H9 (cell line): Measurements from ENCODE around the gene ASCC1. TPM values are rescaled to one million over a fixed set of nuclear protein-coding genes. Genes with fewer than 3 reads are reported as not detected.

Experiments used
- DNase-seq: peaks from one replicate; pipeline ENCODE4 v3.0.0-alpha.2; 2017
- H2AFZ ChIP-seq: one replicate; pipeline ENCODE4 v1.6.1; 2013; ENCODE audit warnings: mild to moderate bottlenecking, low read length, control low read depth, moderate library complexity
- H2AK5ac ChIP-seq: 2 replicates; pipeline ENCODE4 v1.6.1; 2013; ENCODE audit warnings: low read length, control low read depth, mixed read lengths; ENCODE audit not compliant: insufficient read length
- H2BK120ac ChIP-seq: one replicate; pipeline ENCODE4 v1.6.1; 2013; ENCODE audit warnings: low read depth, mild to moderate bottlenecking, low read length, control low read depth, inconsistent platforms; ENCODE audit not compliant: poor library complexity, severe bottlenecking
- H2BK12ac ChIP-seq: 2 replicates; pipeline ENCODE4 v1.6.1; 2013; ENCODE audit warnings: low read length, control low read depth, mixed read lengths, low read depth; ENCODE audit not compliant: insufficient read length
- H2BK15ac ChIP-seq: 2 replicates; pipeline ENCODE4 v1.6.1; 2013; ENCODE audit warnings: low read depth, low read length, control low read depth
- H2BK20ac ChIP-seq: one replicate; pipeline ENCODE4 v1.6.1; 2013; ENCODE audit warnings: low read depth, mild to moderate bottlenecking, low read length, control low read depth, inconsistent platforms; ENCODE audit not compliant: poor library complexity, severe bottlenecking
- H2BK5ac ChIP-seq: 2 replicates; pipeline ENCODE4 v1.6.1; 2013; ENCODE audit warnings: low read length, control low read depth, mixed read lengths; ENCODE audit not compliant: insufficient read length
- H3K14ac ChIP-seq: 2 replicates; pipeline ENCODE4 v1.6.1; 2013; ENCODE audit warnings: low read length, control low read depth; ENCODE audit not compliant: insufficient read depth
- H3K18ac ChIP-seq: 2 replicates; pipeline ENCODE4 v1.6.1; 2013; ENCODE audit warnings: low read depth, mild to moderate bottlenecking, mixed read lengths, low read length, control low read depth; ENCODE audit not compliant: insufficient read length
- H3K23ac ChIP-seq: 2 replicates; pipeline ENCODE4 v1.6.1; 2013; ENCODE audit warnings: low read length, control low read depth, mixed read lengths, low read depth; ENCODE audit not compliant: insufficient read length
- H3K23me2 ChIP-seq: 2 replicates; pipeline ENCODE4 v1.6.1; 2013; ENCODE audit warnings: low read depth, mild to moderate bottlenecking, mixed read lengths, low read length, control low read depth; ENCODE audit not compliant: insufficient read length, poor library complexity, severe bottlenecking
- H3K27ac ChIP-seq: 2 replicates; pipeline ENCODE4 v1.5.1; 2013; ENCODE audit warnings: low read length, control low read depth, mixed read lengths, low read depth; ENCODE audit not compliant: insufficient read length
- H3K27me3 ChIP-seq: 2 replicates; pipeline ENCODE4 v1.6.1; 2013; ENCODE audit warnings: low read length, control low read depth, inconsistent platforms; ENCODE audit not compliant: insufficient read depth
- H3K4ac ChIP-seq: 2 replicates; pipeline ENCODE4 v1.6.1; 2013; ENCODE audit warnings: low read depth, mild to moderate bottlenecking, control low read depth, inconsistent platforms, low read length, moderate library complexity
- H3K4me1 ChIP-seq: 2 replicates; pipeline ENCODE4 v1.6.1; 2013; ENCODE audit warnings: low read length, control low read depth, inconsistent platforms; ENCODE audit not compliant: insufficient read depth
- H3K4me2 ChIP-seq: 2 replicates; pipeline ENCODE4 v1.6.1; 2013; ENCODE audit warnings: low read length, control low read depth, mixed read lengths; ENCODE audit not compliant: insufficient read length, insufficient read depth
- H3K56ac ChIP-seq: 2 replicates; pipeline ENCODE4 v1.6.1; 2013; ENCODE audit warnings: low read depth, mild to moderate bottlenecking, mixed read lengths, low read length, control low read depth; ENCODE audit not compliant: insufficient read length
- H3K79me1 ChIP-seq: 2 replicates; pipeline ENCODE4 v1.6.1; 2013; ENCODE audit warnings: low read depth, mild to moderate bottlenecking, moderate library complexity, low read length, control low read depth, inconsistent platforms; ENCODE audit not compliant: insufficient read depth, poor library complexity, severe bottlenecking
- H3K79me2 ChIP-seq: 2 replicates; pipeline ENCODE4 v1.6.1; 2013; ENCODE audit warnings: low read length, control low read depth, inconsistent platforms; ENCODE audit not compliant: insufficient read depth
- H3K9ac ChIP-seq: 2 replicates; pipeline ENCODE4 v1.6.1; 2013; ENCODE audit warnings: low read length, control low read depth, mixed read lengths; ENCODE audit not compliant: insufficient read length; ENCODE audit errors: extremely low read depth
- H3K9me3 ChIP-seq: one replicate; pipeline ENCODE4 v1.6.1; 2013; ENCODE audit warnings: low read depth, low read length, inconsistent platforms; ENCODE audit not compliant: control insufficient read depth
- H3T11ph ChIP-seq: one replicate; pipeline ENCODE4 v1.6.1; 2013; ENCODE audit warnings: mild to moderate bottlenecking, low read length, control low read depth, inconsistent platforms
- H4K20me1 ChIP-seq: one replicate; pipeline ENCODE4 v1.6.1; 2013; ENCODE audit not compliant: control insufficient read depth, insufficient read length, insufficient read depth
- H4K5ac ChIP-seq: 2 replicates; pipeline ENCODE4 v1.6.1; 2013; ENCODE audit warnings: low read depth, mild to moderate bottlenecking, mixed read lengths, low read length, control low read depth; ENCODE audit not compliant: insufficient read length
- H4K8ac ChIP-seq: replicated peaks from 2 replicates; pipeline ENCODE4 v1.6.1; 2013; ENCODE audit warnings: low read length, control low read depth, mixed read lengths, low read depth; ENCODE audit not compliant: insufficient read length
- H4K91ac ChIP-seq: 2 replicates; pipeline ENCODE4 v1.6.1; 2013; ENCODE audit warnings: low read depth, mild to moderate bottlenecking, moderate library complexity, mixed read lengths, low read length, control low read depth; ENCODE audit not compliant: insufficient read length
- H3K27ac Mint-ChIP-seq, 3 experiments: 2 replicates in 2 of 3; 3 replicates in 1 of 3; pipeline ENCODE4 v1.8.0; 2020 to 2021; ENCODE audit warnings: mixed read lengths in 3 of 3, mild to moderate bottlenecking in 1 of 3, moderate library complexity in 1 of 3
- H3K27me3 Mint-ChIP-seq: 2 replicates; pipeline ENCODE4 v1.8.0; 2021; ENCODE audit warnings: low read depth, mild to moderate bottlenecking, moderate library complexity, mixed read lengths
- H3K36me3 Mint-ChIP-seq, 3 experiments: 2 replicates in 2 of 3; 3 replicates in 1 of 3; pipeline ENCODE4 v1.8.0; 2020 to 2021; ENCODE audit warnings: low read depth in 3 of 3, mixed read lengths in 3 of 3; ENCODE audit not compliant: insufficient read depth in 1 of 3
- H3K4me1 Mint-ChIP-seq, 2 experiments: 2 replicates each; pipeline ENCODE4 v1.8.0; 2020; ENCODE audit warnings: mixed read lengths in 2 of 2
- H3K4me3 Mint-ChIP-seq, 2 experiments: 2 replicates in 1 of 2; 3 replicates in 1 of 2; pipeline ENCODE4 v1.8.0; 2020 to 2021; ENCODE audit warnings: mild to moderate bottlenecking in 2 of 2, mixed read lengths in 2 of 2, moderate library complexity in 1 of 2
- H3K9me3 Mint-ChIP-seq, 2 experiments: 2 replicates in 1 of 2; 3 replicates in 1 of 2; pipeline ENCODE4 v1.8.0; 2020; ENCODE audit warnings: mild to moderate bottlenecking in 2 of 2, mixed read lengths in 2 of 2, moderate library complexity in 1 of 2
- CTCF ChIP-seq: fragments of 200-600 bp; sonication (generic); conservative IDR thresholded peaks from 3 replicates; pipeline ENCODE4 v1.8.0; 2021; ENCODE audit warnings: antibody characterized with exemption, mild to moderate bottlenecking
- WGBS: extraction: QIAGEN DNeasy Blood & Tissue Kit; methylation state at CpG from one replicate; pipeline ENCODE4 v1.1.7; 2013; ENCODE audit warnings: missing lambda C conversion rate, low lambda C conversion rate, mixed read lengths; ENCODE audit not compliant: insufficient read length; ENCODE audit errors: extremely low coverage; 5-methylcytosine and 5-hydroxymethylcytosine counted together
- total RNA-seq: library from RNA; stranded (reverse); gene quantifications from 2 replicates; pipeline ENCODE4 v1.2.1, GENCODE V29; 2021

The ASCC1 gene
- total RNA-seq, 1 experiment from 2014 or later, result 41.2 TPM

GRCh38 chr10:72097448-72098300 lies 118.4 kb downstream of the ASCC1 start:
- no peak overlapping the region for H3K4ac ChIP-seq
- peaks cover 0 to 25% (median 16%) of the 10 kb centered on the region in 3 experiments; a peak in 5 of 7 replicates for H3K36me3 Mint-ChIP-seq
- H2BK5ac ChIP-seq, result no peak overlapping the region
- no peak for DNase-seq
- no peak overlapping the region for H2AFZ ChIP-seq
- no peak overlapping the region; a peak in 1 of 5 replicates for H3K4me3 Mint-ChIP-seq
- H3K27ac ChIP-seq, result no peak overlapping the region
- H2BK120ac ChIP-seq, result no peak overlapping the region
- no peak overlapping the region for H2BK15ac ChIP-seq
- H3K9me3 Mint-ChIP-seq, result no peaks in the 10 kb centered on the region
- H3T11ph ChIP-seq, result no peak overlapping the region
- WGBS, result no CpG with 5 or more reads among the region's 9 CpGs
- no peaks in the 10 kb centered on the region for H3K27me3 Mint-ChIP-seq
- H3K79me2 ChIP-seq, result no peaks in the 10 kb centered on the region
- H3K9ac ChIP-seq, result no peak overlapping the region
- no peaks in the 10 kb centered on the region for H3K4me1 ChIP-seq
- no peaks in the 10 kb centered on the region for H3K23me2 ChIP-seq
- H4K20me1 ChIP-seq, result no peaks in the 10 kb centered on the region
- TF ChIP-seq CTCF, result no peak
- H3K14ac ChIP-seq, result no peak overlapping the region
- H3K56ac ChIP-seq, result no peak overlapping the region
- no peak overlapping the region for H3K4me2 ChIP-seq
- no peak overlapping the region for H3K27ac Mint-ChIP-seq
- no peaks in the 10 kb centered on the region for H3K9me3 ChIP-seq
- no peak overlapping the region for H2BK12ac ChIP-seq
- H2AK5ac ChIP-seq, result no peak overlapping the region
- H4K8ac ChIP-seq, result no peak overlapping the region
- H4K5ac ChIP-seq, result no peak overlapping the region
- no peak overlapping the region for H3K18ac ChIP-seq
- no peaks in the 10 kb centered on the region for H3K27me3 ChIP-seq
- peaks cover 0 to 5% of the 10 kb centered on the region in 2 experiments; a peak in 1 of 4 replicates for H3K4me1 Mint-ChIP-seq
- no peak overlapping the region for H3K23ac ChIP-seq
- H2BK20ac ChIP-seq, result no peak overlapping the region
- no peaks in the 10 kb centered on the region for H3K79me1 ChIP-seq
- no peak overlapping the region for H4K91ac ChIP-seq
